Umbilical cord (tissue), 2 donors: ENCODE data around the gene BOLA3. TPM values are rescaled to one million over a fixed set of nuclear protein-coding genes. Genes with fewer than 3 reads are reported as not detected.
"Not testable (repeated sequence)": the region's sequence is repeated elsewhere in the genome, so short reads cannot be mapped to it uniquely, and the experiment has no call there.

Experiments used
- DNase-seq: peaks from one replicate; pipeline ENCODE4 v3.0.0-alpha.2; 2015; ENCODE audit warnings: low spot score
- total RNA-seq: library from RNA; depleted of rRNA; stranded (reverse); fragments of >200 nt; gene quantifications from one replicate; pipeline ENCODE4 v1.2.3, GENCODE V29; 2014; ENCODE audit warnings: low replicate concordance; ENCODE audit not compliant: insufficient read depth

Gene BOLA3, protein sequence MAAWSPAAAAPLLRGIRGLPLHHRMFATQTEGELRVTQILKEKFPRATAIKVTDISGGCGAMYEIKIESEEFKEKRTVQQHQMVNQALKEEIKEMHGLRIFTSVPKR
- 17.6 TPM for total RNA-seq

DNA sequence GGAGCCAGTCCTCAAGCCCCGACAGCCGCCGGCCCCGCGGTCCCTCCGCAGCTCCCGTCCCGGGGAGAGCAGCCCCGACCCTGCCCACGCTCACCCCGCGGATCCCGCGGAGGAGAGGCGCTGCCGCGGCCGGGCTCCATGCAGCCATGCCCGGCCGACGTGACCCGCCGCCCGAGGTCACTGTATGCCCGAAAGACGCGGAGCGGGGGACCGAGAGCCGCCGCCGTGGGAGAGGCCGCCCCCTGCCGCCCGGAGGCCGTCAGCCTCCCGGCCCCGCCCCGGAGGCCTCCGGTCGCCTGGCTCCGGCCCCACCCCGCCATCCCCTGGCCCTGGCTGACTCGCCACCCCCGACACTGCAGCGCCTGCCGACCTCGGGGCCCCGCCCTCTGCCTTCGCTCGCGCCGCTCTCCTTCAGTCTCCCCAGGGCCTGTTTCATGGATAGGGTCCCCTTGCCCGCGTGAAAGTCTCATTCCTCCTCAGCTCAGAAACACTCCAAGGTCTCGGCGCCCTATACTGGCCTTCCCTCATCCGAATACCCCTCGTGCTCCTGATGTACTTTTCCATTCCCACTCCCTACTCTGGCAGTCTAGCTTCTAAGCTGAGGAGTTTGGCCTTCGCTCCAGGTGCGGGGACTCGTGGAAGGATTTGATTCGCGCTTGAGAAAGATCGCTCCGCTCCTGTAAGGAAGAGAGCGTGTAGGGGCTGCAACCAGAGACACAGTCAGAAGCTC, at the start of gene BOLA3:
Gene BOLA3 (minus strand): TSS at position 186 of the 730 bp plus-strand sequence. CDS start 38 bp downstream, at position 148.
- peak; percentile 87 for DNase-seq

DNA sequence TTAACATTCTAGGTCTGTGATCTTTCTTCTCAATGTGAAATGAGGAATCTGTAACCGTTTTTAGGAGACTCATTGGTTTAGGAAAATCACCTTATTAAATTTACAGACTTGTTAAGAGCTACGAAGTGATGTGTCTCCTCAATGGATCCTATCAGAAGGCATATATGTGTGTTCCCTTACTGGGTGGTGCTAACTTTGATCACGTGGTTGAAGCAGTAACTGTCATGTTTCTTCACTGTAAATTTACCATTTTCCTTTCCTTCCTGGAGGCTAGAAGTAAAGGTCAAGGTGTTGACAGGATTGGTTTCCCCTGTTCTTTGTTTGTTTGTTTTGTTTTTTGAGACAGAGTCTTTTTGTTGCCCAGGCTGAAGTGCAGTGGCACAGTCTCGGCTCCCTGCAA, 49.3 kb upstream of the BOLA3 start:
- DNase-seq = no peak

DNA sequence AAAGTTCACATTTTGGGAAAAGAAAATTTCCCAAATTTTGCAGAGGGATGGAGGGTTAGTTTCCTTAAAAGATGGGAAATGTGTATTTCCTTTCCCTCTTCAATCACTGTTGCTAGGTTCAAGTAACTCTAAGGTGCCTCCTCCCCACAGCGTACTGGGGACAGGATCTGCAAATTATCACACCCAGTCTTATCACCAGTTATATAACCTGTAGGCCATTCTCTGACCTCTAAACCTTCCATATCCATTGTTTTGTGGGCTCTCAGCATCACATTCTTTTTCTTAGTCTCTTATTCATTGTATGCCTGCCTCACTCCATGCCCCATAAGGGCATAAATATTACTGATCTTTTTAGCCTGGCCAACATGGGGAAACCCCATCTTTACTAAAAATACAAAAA, 47.1 kb upstream of the BOLA3 start:
- DNase-seq = no peak

DNA sequence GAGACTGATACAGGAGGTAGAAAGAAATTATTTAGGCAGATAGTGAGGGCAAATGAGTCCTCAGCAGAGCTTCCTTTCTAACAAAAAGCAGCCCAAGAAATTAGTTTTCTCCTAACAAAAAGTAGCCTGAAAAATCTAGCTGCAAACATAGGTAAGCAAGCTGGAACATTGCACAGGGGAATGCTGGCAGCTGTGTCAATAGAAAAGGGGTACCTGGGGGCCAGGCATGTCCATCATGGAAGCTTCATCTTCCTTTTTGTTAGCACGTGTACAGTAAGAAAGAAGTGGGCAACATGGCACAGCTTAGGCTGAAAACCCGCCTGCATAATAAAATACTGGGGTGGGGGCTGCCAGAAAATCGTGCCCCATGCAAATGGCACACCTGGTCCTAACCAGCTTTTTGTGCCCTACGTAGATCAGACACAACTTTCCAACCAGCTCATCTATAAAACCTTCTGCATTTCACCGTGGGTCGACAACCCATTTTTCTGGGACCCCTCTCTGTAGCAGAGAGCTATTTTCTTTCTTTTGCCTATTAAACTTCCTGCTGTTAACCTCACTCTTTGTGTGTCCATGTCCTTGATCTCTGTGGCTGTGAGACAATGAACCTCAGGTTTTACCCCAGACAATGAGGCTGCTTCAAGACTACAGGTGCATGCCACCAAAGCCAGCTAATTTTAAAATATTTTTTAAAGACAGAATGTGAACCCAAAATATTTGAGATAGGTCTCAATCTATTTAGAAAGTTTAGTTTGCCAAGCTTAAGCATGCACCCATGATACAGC, 44.1 kb upstream of the BOLA3 start:
- no peak for DNase-seq

DNA sequence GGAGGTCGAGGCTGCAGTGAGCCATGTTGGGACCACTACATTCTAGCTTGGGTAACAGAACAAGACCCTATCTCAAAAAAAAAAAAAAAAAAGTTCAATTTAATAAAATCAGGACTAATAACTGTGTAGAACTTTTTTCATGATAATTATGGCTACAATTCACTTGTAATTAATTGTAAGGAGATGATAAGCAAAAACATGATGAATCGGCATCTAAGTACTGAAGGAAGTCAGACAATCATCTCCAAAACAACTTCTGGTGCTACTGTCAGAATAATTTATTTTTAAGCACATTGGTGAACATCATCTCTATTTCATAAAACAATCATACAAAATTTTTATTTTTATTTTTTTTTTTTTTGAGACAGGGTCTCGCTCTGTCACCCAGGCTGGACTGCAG, 41.0 kb upstream of the BOLA3 start:
- DNase-seq = no peak

DNA sequence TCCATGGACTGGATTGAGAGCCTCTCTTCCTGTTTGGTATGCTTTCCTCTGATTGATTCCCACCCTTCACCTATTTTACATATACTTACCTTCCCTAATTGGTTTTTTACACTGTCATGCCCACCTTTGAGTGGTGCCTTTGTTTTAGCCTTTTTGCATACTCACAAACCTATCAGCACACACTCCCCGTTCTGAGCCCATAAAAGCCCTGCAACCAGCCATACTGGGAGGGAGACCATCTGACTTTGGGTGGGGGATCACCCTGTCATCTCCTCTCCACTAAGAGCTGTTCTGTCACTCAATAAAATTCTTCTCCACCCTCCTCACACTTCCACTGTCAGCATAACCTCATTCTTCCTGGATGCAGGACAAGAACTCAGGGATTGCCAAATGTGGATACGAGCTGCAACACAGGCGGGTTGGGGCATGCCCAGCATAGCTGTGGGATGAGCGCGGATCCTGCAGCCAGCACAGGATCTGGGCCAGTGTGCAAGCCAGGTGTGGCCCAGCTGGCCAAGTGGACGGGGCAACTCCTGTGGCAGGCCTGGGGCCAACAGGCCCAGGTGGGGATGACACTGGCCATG, 40.4 kb upstream of the BOLA3 start:
- DNase-seq = no peak

DNA sequence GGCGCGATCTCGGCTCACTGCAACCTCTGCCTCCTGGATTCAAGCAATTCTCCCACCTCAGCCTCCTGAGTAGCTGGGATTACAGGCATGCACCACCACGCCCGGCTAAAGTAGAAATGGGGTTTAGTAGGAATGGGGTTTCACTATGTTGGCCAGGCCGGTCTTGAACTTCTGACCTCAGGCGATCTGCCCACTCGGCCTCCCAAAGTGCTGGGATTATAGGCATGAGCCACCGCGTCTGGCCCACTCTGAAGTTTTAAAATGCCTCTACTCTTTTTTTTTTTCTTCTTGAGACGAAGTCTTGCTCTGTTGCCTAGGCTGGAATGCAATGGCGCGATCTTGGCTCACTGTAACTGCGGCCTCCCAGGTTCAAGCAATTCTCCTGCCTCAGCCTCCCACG, 39.0 kb upstream of the BOLA3 start:
- not testable (repeated sequence) for DNase-seq

DNA sequence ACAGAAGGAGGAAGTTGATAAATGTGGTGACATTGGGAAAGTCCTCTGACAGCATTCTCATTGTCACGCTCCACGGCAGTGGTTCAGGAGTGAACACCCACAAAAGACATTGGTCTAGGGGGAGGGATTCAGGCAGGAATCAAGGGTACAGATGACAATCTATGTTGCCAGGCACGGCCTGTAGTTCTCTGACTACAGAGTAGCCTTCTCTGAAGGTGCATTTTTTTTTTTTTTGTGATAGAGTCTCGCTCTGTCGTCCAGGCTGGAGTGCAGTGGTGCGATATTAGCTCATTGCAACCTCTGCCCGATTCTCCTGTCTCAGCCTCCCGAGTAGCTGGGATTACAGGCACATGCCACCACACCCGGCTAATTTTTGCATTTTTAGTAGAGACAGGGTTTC, 38.3 kb upstream of the BOLA3 start:
- DNase-seq = no peak

DNA sequence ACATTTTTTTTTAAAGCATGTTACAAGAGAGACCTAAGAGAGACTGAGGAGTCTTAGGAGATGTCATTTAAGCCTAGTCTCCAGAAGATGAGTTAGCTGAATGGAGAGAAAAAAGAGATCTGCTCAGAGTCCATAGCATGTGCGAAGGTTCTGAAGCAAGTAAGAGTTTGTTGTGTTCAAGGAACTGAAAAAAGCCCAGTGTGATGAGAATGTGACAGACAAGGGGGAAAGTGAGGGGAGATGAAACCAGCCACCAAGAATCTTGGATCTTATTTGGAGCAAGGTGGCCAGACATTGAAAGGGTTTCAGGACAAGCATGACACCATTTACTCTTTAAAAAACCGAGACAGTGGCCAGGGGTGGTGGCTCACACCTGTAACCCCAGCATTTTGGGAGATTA, 36.2 kb upstream of the BOLA3 start:
- DNase-seq = no peak

DNA sequence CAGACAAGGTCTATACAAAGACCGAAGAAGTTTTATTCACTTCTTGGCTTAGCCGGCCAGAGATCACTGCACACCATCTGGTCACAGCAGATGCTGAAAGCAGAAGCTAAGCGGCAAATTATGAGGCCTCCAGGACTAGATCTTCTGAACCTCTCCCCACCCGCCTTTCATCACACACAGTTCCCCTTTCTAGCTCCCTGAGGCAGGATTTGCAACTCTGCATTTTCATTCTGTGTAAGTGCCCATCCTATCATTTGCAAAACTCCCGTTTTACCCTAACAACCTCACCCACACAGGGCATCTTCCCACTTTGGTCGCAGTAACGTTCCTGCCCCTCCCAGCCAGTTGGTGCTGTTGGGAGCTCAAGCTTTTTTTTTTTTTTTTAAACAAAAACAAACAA, 34.0 kb upstream of the BOLA3 start:
- DNase-seq = peak; percentile 67

DNA sequence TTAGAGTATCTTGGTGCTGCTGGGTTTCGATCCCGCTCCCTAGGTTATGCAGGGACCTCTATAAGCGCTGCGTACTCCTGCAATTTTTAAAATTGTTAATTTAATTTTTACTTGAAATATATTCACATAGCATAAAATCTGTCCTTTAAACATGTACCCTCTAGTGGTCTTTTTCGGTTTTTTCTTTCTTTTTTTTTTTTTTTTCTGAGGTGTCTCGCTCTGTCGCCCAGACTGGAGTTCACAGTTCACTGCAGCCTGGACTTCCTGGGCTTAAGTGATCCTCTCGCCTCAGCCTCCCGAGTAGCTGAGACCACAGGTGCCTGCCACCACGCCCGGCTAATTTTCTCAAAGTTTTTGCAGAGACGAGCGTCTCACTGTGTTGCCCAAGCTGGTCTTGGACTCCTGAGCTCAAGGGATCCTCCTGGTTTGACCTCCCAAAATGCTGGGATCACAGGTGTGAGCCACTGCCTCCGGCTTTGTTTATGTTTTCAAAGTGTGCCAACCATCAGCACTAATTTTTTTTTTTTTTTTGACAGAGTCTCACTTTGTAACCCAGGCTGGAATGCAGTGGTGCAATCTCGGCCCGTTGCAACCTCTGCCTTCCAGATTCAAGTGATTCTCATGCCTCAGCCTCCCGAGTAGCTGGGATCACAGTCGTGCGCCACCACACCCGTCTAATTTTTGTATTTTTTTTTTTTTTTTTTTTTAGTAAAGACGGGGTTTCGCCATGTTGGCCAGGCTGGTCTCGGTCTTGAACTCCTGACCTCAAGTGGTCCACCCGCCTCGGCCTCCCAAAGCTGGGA, 31.6 kb upstream of the BOLA3 start:
- DNase-seq = no peak

DNA sequence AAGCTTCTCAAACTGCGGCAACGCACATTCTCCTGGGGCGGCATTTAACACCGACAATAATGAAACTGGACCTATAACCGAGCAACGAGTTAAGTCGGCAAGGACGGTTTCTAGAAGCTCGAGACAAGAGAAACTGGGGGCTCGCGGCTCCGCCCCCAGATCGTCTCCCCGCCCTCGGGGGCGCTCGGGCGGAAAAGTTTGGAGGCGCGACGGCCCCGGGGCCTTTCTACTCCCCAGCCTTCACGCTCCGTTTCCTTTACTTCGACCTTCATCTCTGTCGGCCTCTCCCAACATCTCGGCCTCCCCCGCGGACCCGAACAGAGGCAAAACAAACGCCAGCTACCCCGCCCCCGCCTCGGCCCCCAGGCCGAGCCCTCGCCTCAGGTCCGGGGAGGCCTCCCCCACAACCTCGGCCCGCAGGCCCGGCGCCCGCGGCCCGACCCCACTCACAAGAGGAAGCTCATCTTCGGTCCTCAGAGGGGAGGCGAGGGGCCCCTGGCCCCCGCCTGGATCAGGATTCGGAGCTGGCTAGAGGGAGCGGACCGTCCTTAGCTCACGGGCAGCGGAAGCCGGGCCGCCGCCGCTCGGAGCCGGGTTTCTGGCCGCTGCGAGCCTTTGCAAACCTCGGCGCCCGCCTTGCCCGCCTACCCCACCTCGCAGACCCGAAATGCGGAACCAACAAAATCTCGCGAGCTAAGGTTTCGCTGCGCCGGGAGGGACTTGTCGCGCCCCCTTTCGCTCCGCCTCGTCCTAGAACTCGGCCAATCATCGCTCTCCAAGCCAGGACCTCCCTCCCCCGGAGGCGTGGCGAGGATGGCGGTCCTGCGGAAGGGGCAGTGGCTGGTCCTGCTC, 30.7 kb upstream of the BOLA3 start, which contains the start of gene MOB1A:
Gene MOB1A (minus strand): TSS at position 669 of the 852 bp plus-strand sequence. CDS start 205 bp downstream, at position 464.
- DNase-seq = peak; percentile 100

DNA sequence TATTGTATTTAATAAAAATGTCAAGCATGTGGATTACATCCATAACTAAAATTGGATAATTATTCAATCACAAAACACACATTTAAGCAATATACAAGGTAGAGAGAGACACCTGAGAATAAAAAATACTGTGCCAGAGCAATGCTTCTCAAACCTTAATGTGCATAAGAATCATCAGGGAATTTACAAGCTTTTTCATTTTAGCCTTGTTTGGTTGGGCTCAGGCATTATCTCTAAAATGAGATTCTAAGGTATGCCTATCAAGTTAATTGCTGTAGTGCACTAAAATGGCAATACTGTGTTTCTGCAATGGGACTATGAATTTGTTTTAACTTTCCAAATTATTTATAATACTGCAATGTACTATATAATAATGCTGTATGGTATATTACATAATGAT, 30.0 kb upstream of the BOLA3 start:
- DNase-seq = no peak

DNA sequence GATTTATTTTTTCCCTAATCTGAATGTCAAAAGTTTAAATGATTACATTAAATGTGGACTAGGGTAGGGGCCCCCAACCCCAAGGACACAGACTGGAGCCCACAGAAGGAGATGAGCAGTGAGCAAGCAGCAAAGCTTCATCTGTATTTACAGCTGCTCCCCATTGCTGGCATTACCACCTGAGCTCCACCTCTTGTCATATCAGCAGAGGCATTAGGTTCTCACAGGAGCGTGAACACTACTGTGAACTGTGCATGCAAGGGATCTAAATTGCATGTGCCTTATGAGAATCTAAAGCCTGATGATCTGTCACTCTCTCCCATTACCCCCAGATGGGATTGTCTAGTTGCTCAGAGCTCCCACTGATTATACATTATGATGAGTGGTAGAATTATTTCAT, 27.2 kb upstream of the BOLA3 start:
- no peak for DNase-seq

DNA sequence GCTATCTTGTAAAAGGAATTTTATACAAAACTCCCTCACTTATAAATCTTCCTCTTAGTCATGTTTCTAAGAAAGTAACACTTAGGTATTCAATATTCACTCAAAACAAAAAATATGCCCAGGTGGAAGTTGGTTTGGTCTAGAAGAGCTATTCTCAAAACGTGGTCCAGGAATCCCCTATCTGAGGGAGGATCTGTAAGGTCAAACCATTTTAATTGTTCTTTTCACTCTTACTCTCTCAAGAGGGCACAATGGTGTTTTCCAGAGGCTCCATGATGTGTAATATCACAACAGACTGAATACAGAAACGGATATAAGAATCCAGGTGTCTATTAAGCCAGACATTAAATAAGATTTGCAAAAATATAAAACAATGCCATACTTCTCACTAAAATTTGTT, 21.0 kb upstream of the BOLA3 start:
- DNase-seq = no peak

DNA sequence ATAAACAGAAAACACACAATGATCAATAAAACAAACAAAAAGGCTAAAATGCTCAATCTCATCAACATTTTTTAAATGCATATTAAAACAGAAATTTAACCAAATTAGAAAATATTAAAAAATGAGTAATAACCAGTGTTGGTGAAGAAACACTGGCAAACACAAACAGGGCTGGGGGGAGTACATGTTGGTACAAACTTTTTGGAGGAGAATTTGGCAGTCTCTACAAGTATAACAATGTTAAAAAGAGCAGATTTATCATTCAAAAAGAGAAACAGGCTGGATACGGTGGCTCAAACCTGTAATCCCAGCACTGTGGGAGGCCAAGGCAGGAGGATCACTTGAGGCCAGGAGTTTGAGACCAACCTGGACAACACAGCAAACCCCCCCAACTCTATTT, 17.0 kb upstream of the BOLA3 start:
- no peak for DNase-seq

DNA sequence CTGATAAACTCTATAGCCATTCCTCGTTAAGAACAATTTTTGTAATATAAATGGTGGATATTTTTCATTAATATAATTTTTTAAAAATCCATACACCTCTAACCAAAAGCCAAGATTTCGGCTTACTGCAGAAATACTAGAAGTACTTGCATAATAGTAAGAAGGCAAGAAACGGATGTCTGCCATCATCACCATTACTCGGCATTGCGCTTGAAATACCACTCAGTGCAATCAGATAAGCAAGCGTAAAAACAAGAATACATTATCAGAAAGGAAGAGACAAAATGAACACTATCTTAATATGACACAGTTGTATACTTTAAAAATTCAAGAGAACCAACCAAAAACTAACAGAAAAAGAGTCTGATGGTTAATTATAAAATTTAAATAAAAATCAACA, 15.2 kb upstream of the BOLA3 start:
- DNase-seq = no peak

DNA sequence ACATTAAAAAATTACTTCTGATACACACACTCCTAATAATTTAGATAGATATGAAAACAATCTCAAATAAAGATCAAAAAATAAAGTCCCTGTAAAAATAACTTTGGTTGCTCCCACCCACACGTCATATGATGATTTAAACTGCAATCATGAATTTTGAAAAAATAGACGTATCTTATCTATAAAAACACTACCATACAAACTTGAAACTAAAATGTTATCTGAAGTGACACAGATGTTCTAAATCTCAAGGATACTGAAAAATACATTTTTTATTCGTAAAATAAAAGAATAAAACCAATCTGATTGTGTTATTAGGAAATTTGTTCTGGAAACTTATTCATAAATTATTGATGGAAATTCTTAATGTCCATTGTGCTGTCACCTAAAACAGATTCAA, 8.1 kb upstream of the BOLA3 start:
- DNase-seq = no peak

DNA sequence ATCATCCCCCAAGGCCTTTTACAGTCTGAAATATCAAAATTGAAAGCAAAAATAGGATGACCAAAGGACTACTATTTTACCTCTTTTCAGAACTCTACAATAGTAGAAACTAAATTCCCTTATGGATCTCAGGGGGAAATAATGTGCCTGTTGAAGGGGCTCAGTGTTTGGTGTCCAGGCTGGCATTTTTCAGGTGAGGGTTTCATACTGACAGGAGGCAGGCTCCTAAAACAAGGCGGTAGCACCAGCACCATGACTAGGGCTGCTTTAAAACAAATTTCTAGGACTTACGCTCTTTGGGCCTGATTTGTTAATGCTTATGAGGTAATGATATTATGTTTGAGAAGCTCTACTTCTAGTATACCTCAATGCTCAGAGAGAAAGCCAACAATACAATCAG, 5.2 kb upstream of the BOLA3 start:
- no peak for DNase-seq

DNA sequence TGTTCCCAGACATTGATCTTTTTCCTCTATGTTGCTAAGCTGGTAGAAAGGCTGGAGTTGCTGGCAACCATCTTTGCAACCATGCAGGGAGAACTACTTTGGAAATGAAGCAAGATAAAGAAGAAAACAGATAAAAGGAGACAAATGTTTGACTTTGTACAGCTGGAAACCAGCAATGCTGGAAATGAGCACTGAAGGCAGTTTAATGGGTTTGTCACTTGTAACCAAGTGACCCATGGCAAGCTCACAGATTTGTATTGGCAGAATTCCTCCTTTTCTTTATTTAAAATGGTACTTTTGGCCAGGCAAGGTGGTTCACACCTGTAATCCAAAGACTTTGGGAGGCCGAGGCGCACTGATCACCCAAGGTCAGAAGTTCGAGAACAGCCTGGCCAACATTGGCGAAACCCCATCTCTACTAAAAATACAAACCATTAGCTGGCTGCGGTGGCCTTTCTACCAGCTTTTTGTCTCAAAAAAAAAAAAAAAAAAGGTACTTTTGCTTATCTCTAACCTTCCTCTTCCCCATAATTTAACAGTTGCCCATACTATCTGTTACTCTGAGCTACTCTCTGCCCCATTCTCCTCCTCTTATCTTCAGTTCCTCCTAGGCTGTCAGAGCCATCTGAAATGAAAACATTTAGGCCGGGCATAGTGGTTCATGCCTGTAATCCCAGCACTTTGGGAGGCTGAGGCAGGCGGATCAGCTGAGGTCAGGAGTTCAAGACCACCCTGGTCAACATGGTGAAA, 2.0 kb upstream of the BOLA3 start:
- DNase-seq = no peak
